ENCODE results near the gene GRAP2. TPM values are rescaled to one million over a fixed set of nuclear protein-coding genes. Genes with fewer than 3 reads are reported as not detected.

The GRAP2 gene
- total and polyA plus RNA-seq, 2 of the 8 experiments (the other 6 are each of a cell fraction or from before 2014, with no cell fraction given): 0.08 TPM; not detected in 1

DNA sequence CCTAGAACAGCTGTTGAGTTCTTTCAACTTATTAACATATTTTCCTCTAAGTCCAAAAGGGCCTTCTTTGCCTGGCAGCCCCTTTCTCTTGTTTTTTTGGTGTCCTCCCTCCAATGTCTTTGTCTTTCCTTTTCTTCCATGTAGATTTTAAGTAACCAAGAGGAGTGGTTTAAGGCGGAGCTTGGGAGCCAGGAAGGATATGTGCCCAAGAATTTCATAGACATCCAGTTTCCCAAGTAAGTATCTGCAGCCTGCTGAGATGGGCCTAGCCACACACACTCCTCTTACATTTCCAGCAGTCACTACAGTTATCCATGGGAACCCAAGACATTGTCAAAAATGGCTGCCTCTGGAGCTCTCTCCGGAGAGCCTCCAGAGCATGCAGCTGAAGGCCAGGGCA, 54.8 kb downstream of the GRAP2 start:
- peaks cover 0 to 6% (median 6%) of the 10 kb centered on the region in 4 experiments; a peak in 5 of 7 replicates for H3K4me1 ChIP-seq (replicated peaks in 1 of 4; ENCODE audit: control insufficient read depth in 3 of 4, insufficient read depth in 4 of 4, low read length in 3 of 4)
- POLR2A ChIA-PET (ENCODE audit: partially characterized antibody): interaction anchor here (0.6 to 1.2 kb wide), 2 partner anchors 19 to 1771 kb away, joined by 3 to 5 read pairs; no protein-coding TSS in a partner anchor
- no peak overlapping the region; the same call in 1 of the 2 replicates for H2BK12ac ChIP-seq (ENCODE audit: low read depth, low read length)
- no peak overlapping the region for H3K56ac ChIP-seq (replicated peaks; ENCODE audit: insufficient read length, low read depth, low read length)
- no peak overlapping the region for H2AFZ ChIP-seq (ENCODE audit: low read length)
- H4K5ac ChIP-seq (ENCODE audit: insufficient read length, low read depth, low read length): no peak overlapping the region
- no peak overlapping the region for H3K4me3 ChIP-seq (ENCODE audit: extremely low read depth in 1 of 4, insufficient read depth in 2 of 4, low read depth in 3 of 4, low read length in 4 of 4)
- H3K27ac ChIP-seq (ENCODE audit: low read depth, low read length): no peak overlapping the region
- H2BK15ac ChIP-seq (ENCODE audit: low read length): no peak overlapping the region
- DNase-seq (ENCODE audit: low read depth in 1 of 2, low spot score in 2 of 2) (no peak), FAIRE-seq (no peak)
- no peaks in the 10 kb centered on the region for H3K79me2 ChIP-seq (ENCODE audit: control insufficient read depth in 1 of 2, insufficient read depth in 2 of 2, low read length in 2 of 2)
- no peak overlapping the region for H3K4me2 ChIP-seq (ENCODE audit: insufficient read depth in 1 of 2, low read depth in 2 of 2, low read length in 2 of 2)
- no peak overlapping the region for H3K23ac ChIP-seq (ENCODE audit: insufficient read length)
- H2BK5ac ChIP-seq (ENCODE audit: low read depth, low read length): no peak overlapping the region
- H3K27me3 ChIP-seq (replicated peaks in 1 of 4; ENCODE audit: control insufficient read depth in 3 of 4, extremely low read depth in 1 of 4, insufficient read depth in 3 of 4, low read length in 3 of 4): peaks cover 0 to 7% (median 0%) of the 10 kb centered on the region in 4 experiments; a peak in 3 of 7 replicates
- whole genome bisulfite sequencing, 2 experiments (ENCODE audit: extremely low coverage in 1 of 2, insufficient coverage in 1 of 2, insufficient read length in 1 of 2, insufficient replicate concordance in 2 of 2, low coverage in 1 of 2, low lambda C conversion rate in 2 of 2, missing lambda C conversion rate in 1 of 2): 96% methylated on average over 2 of the region's 2 CpGs; no CpG with 5 or more reads in 1 of the 2 experiments
- H3K9ac ChIP-seq (replicated peaks in 1 of 4; ENCODE audit: extremely low read depth in 1 of 4, low read depth in 3 of 4, low read length in 3 of 4): no peak overlapping the region
- H4K91ac ChIP-seq (replicated peaks; ENCODE audit: insufficient read length, low read length): no peak overlapping the region
- no peak overlapping the region for H3K18ac ChIP-seq (ENCODE audit: extremely low read depth, low read length)
- H3K14ac ChIP-seq (ENCODE audit: insufficient read length): no peak overlapping the region
- H3K4ac ChIP-seq (replicated peaks; ENCODE audit: insufficient read length, low read depth, low read length): no peak overlapping the region
- no peaks in the 10 kb centered on the region for H3K36me3 ChIP-seq (ENCODE audit: control insufficient read depth in 2 of 4, insufficient read depth in 4 of 4, low read length in 3 of 4)
- no peaks in the 10 kb centered on the region for H3K23me2 ChIP-seq (ENCODE audit: low read depth, low read length)
- H4K20me1 ChIP-seq (replicated peaks in 1 of 2; ENCODE audit: control insufficient read depth in 1 of 2, insufficient read depth in 2 of 2, low read length in 2 of 2): no peaks in the 10 kb centered on the region
- no peak overlapping the region for H2BK120ac ChIP-seq (replicated peaks; ENCODE audit: low read depth, low read length)
- H4K8ac ChIP-seq (ENCODE audit: extremely low read depth, insufficient read depth, low read length): no peak overlapping the region
- H2AK5ac ChIP-seq (ENCODE audit: low read depth, low read length): no peak overlapping the region
- no peaks in the 10 kb centered on the region for H3K79me1 ChIP-seq (ENCODE audit: low read depth, low read length)
- CTCF ChIA-PET (ENCODE audit: partially characterized antibody): interaction anchor here (0.6 to 7.9 kb wide), 10 partner anchors 10 to 1406 kb away, joined by 3 to 66 read pairs (median 3); no protein-coding TSS in a partner anchor
- no peak overlapping the region for H2BK20ac ChIP-seq (ENCODE audit: low read length)
- no peaks in the 10 kb centered on the region for H3K9me3 ChIP-seq (ENCODE audit: insufficient read depth in 2 of 2, low read depth in 1 of 2, low read length in 1 of 2)
- TF ChIP-seq NANOG (IDR thresholded peaks at IDR 0.05; ENCODE audit: insufficient read depth, low read depth, low read length, poor library complexity, severe bottlenecking) (no peak), SP2 (IDR thresholded peaks at IDR 0.05; ENCODE audit: low read length) (no peak), GTF2F1 (IDR thresholded peaks at IDR 0.05; ENCODE audit: borderline replicate concordance, low read depth, low read length) (no peak), TEAD4 (IDR thresholded peaks at IDR 0.05; ENCODE audit: low read depth, low read length) (no peak), ZNF274 (IDR thresholded peaks at IDR 0.05; ENCODE audit: borderline replicate concordance, extremely low read depth, low read length) (no peak), KDM5A (IDR thresholded peaks at IDR 0.05; ENCODE audit: low read length) (no peak), PHF8 (conservative IDR thresholded peaks at IDR 0.05; ENCODE audit: low read depth, low read length) (no peak), SP1 (IDR thresholded peaks at IDR 0.05; ENCODE audit: low read depth, low read length) (no peak), ASH2L (IDR thresholded peaks at IDR 0.05; ENCODE audit: low read length) (no peak), USF2 (IDR thresholded peaks at IDR 0.05; ENCODE audit: low read length) (no peak), RXRA (IDR thresholded peaks at IDR 0.05; ENCODE audit: insufficient read depth, low read depth, low read length) (no peak), TAF1 (IDR thresholded peaks at IDR 0.05; ENCODE audit: low read depth, low read length) (no peak), YY1 (IDR thresholded peaks at IDR 0.05; ENCODE audit: low read depth, low read length) (no peak), NRF1 (IDR thresholded peaks at IDR 0.05; ENCODE audit: low read depth, low read length) (no peak)

Measured in H1 (cell line).